DOHH2 (cell line): ENCODE data around the gene LAMA3.

Experiments used
- CTCF ChIP-seq: fragments of 200-600 bp; sonication (generic); IDR thresholded peaks from one replicate; pipeline ENCODE4 v1.5.1; 2014; ENCODE audit warnings: antibody characterized with exemption, mild to moderate bottlenecking, low read depth, low read length; ENCODE audit not compliant: poor library complexity, severe bottlenecking
- EZH2phosphoT487 ChIP-seq: fragments of 200-600 bp; sonication (generic); IDR thresholded peaks from 2 replicates; pipeline ENCODE4 v1.6.1; 2017; ENCODE audit warnings: borderline replicate concordance, mild to moderate bottlenecking, antibody characterized with exemption, low read length, moderate library complexity, mixed read lengths

- TF ChIP-seq CTCF (no peak), EZH2phosphoT487 (no peak)
Observed at GRCh38 chr18:23992941-23993280, 303.7 kb downstream of the LAMA3 start.
